K562 (cell line): ENCODE measurements around the gene TRIM44. TPM values are rescaled to one million over a fixed set of nuclear protein-coding genes. Genes with fewer than 3 reads are reported as not detected.

ENCODE experiments used
- ATAC-seq: fragments of 200-7000 bp; cut with Tn5 transposase; 3 replicates; pipeline ENCODE4 v1.9.1; 2020; ENCODE audit warnings: moderate library complexity
- BruUV-seq: library from RNA; stranded (reverse); fragments of 400-500 nt; replicated peaks from 2 replicates; lab custom pipeline; 2021; lab: Mats Ljungman, UMichigan
- CTCF ChIA-PET: fragments of 300-600 bp; formaldehyde crosslinking; extraction: SDS; loops from one replicate; lab custom pipeline; 2021; ENCODE audit warnings: low intra/inter-chr PET ratio; lab: Yijun Ruan, JAX
- POLR2A ChIA-PET: fragments of 300-600, 350-650 bp; sonication (Branson Sonifier 250); formaldehyde crosslinking; extraction: SDS; loops from one replicate; lab custom pipeline; 2021; ENCODE audit warnings: antibody characterized with exemption, inconsistent platforms; lab: Yijun Ruan, JAX
- DNase-seq, 4 experiments: peaks; one replicate each; pipeline versions ENCODE4 v3.0.0 to v3.0.0-alpha.2; 2011 to 2018; ENCODE audit warnings: low spot score in 3 of 4, mixed read lengths in 3 of 4; ENCODE audit errors: extremely low read depth in 1 of 4
- FAIRE-seq: peaks from 2 replicates; lab custom pipeline; 2011; peaks lifted over from hg19 to GRCh38; lab: Jason Lieb, UNC
- H2AFZ ChIP-seq: 2 replicates; pipeline ENCODE4 v1.6.0; 2011; ENCODE audit warnings: low read depth, low read length, control low read depth, inconsistent platforms
- H3K27ac ChIP-seq: fragments of 200-600 bp; 3 replicates; pipeline ENCODE4 v1.8.0; 2011; ENCODE audit warnings: low read depth, mild to moderate bottlenecking, control low read depth, inconsistent platforms, low read length, moderate library complexity, mixed read lengths; ENCODE audit errors: extremely low read depth
- H3K27me3 ChIP-seq, 2 experiments: fragments of 300-600 bp in 1 of 2; 2 replicates in 1 of 2; 3 replicates in 1 of 2; pipeline versions ENCODE4 v1.6.0 to v1.8.0; 2011; ENCODE audit warnings: inconsistent platforms in 2 of 2, low read length in 2 of 2, mild to moderate bottlenecking in 1 of 2, mixed read lengths in 1 of 2, moderate library complexity in 1 of 2; ENCODE audit not compliant: control insufficient read depth in 2 of 2, insufficient read depth in 2 of 2
- H3K36me3 ChIP-seq: fragments of 300-600 bp; 3 replicates; pipeline ENCODE4 v1.8.0; 2011; ENCODE audit warnings: mild to moderate bottlenecking, low read length, inconsistent platforms; ENCODE audit not compliant: control insufficient read depth, insufficient read depth
- H3K4me1 ChIP-seq, 2 experiments: fragments of 200-600 bp in 1 of 2; replicated peaks in 1 of 2; 2 replicates in 1 of 2; 3 replicates in 1 of 2; pipeline versions ENCODE4 v1.5.1 to v1.8.0; 2011; ENCODE audit warnings: inconsistent platforms in 2 of 2, low read length in 2 of 2, mild to moderate bottlenecking in 1 of 2, mixed read lengths in 1 of 2, moderate library complexity in 1 of 2; ENCODE audit not compliant: control insufficient read depth in 2 of 2, insufficient read depth in 2 of 2
- H3K4me2 ChIP-seq: 2 replicates; pipeline ENCODE4 v1.6.1; 2011; ENCODE audit warnings: low read length, control low read depth, inconsistent platforms, mixed read lengths; ENCODE audit not compliant: insufficient read depth
- H3K4me3 ChIP-seq: fragments of 200-600 bp; sonication (generic), shearing (Covaris generic); 2 replicates; pipeline ENCODE4 v1.5.1; 2016; ENCODE audit warnings: control low read depth, inconsistent platforms
- H3K79me2 ChIP-seq: fragments of 200-600 bp; 3 replicates; pipeline ENCODE4 v1.8.0; 2011; ENCODE audit warnings: low read length, inconsistent platforms; ENCODE audit not compliant: control insufficient read depth, insufficient read depth
- H3K9ac ChIP-seq, 2 experiments: 2 replicates each; pipeline versions ENCODE4 v1.6.0 to v1.6.1; 2011; ENCODE audit warnings: low read depth in 2 of 2, low read length in 2 of 2, control low read depth in 1 of 2, inconsistent platforms in 1 of 2, mild to moderate bottlenecking in 1 of 2, mixed read lengths in 1 of 2; ENCODE audit not compliant: insufficient read depth in 1 of 2
- H3K9me1 ChIP-seq: one replicate; pipeline ENCODE4 v1.6.0; 2011; ENCODE audit warnings: inconsistent platforms, mild to moderate bottlenecking, low read length, moderate library complexity; ENCODE audit not compliant: control insufficient read depth, insufficient read depth
- H3K9me3 ChIP-seq: replicated peaks from 2 replicates; pipeline ENCODE4 v1.5.1; 2011; ENCODE audit warnings: low read depth, low read length, inconsistent platforms; ENCODE audit not compliant: control insufficient read depth, insufficient read depth
- H4K20me1 ChIP-seq: replicated peaks from 2 replicates; pipeline ENCODE4 v1.6.1; 2011; ENCODE audit warnings: low read length, inconsistent platforms, mixed read lengths; ENCODE audit not compliant: control insufficient read depth, insufficient read depth
- NONO ChIP-seq, 2 experiments: fragments of 200-400 bp in 1 of 2; fragments of 450-650 bp in 1 of 2; formaldehyde crosslinking in 1 of 2; IDR thresholded peaks; 2 replicates each; pipeline ENCODE4 v1.6.1; 2017; ENCODE audit warnings: low read depth in 2 of 2, mild to moderate bottlenecking in 2 of 2, moderate library complexity in 2 of 2, low read length in 1 of 2
- ZFP1 ChIP-seq: fragments of 450-650 bp; formaldehyde crosslinking; IDR thresholded peaks from 2 replicates; pipeline ENCODE4 v1.4.0; 2020; ENCODE audit warnings: mild to moderate bottlenecking, mixed read lengths
- ZNF124 ChIP-seq: sonication (generic); formaldehyde crosslinking; IDR thresholded peaks from 2 replicates; pipeline ENCODE4 v1.8.1; 2022; ENCODE audit warnings: missing genetic modification reagents
- ZNF184 ChIP-seq: sonication (generic); formaldehyde crosslinking; IDR thresholded peaks from 2 replicates; pipeline ENCODE4 v1.5.0; 2020; ENCODE audit warnings: missing genetic modification reagents
- ZNF398 ChIP-seq: fragments of 250-450 bp; sonication (Bioruptor Pico); IDR thresholded peaks from 2 replicates; pipeline ENCODE4 v1.8.0; 2021; ENCODE audit warnings: moderate library complexity, mild to moderate bottlenecking, inconsistent platforms
- WGBS: fragments of 100-300 bp; shearing (Covaris generic); methylation state at CpG from one replicate; pipeline ENCODE4 v1.1.6; 2016; ENCODE audit warnings: low coverage, mixed read lengths; ENCODE audit not compliant: insufficient coverage; ENCODE audit errors: missing lambda C conversion rate; 5-methylcytosine and 5-hydroxymethylcytosine counted together
- in situ Hi-C: fragments of 300-500 bp; cut with MboI; formaldehyde crosslinking; loops from 4 replicates; pipeline ENCODE4 v1.15.0; 2018; ENCODE audit warnings: inconsistent platforms, mixed read lengths
- intact Hi-C: fragments of 100-400 bp; cut with micrococcal nuclease; formaldehyde crosslinking; loops from 2 replicates; pipeline ENCODE4 v1.14.2; 2022
- polyA plus RNA-seq, 8 experiments: library from polyadenylated mRNA; depleted of rRNA in 4 of 8; stranded (reverse) in 5 of 8; unstranded in 3 of 8; fragments of >200 nt; fragmentation: Nextera tagmentation in 2 of 8; fragmentation: Illumina TruSeq in 1 of 8; extraction: Ambion mirVana in 2 of 8; extraction: Trizol in 1 of 8; gene quantifications; 2 replicates each; pipeline versions ENCODE4 v1.2.1 to v1.2.3, GENCODE V29; 2011 to 2014; ENCODE audit warnings: inconsistent platforms in 1 of 8, missing spikeins in 1 of 8
- total RNA-seq, 7 experiments: library from RNA; depleted of rRNA in 6 of 7; stranded (reverse); fragments of >200 nt in 6 of 7; fragmentation: Illumina TruSeq in 2 of 7; extraction: Trizol in 2 of 7; gene quantifications; 2 replicates each; pipeline versions ENCODE4 v1.2.1 to v1.2.3, GENCODE V29; 2011 to 2021; ENCODE audit warnings: low replicate concordance in 1 of 7

TRIM44 gene
- total and polyA plus RNA-seq, 9 of the 15 experiments (the other 6 are each of a cell fraction or from before 2014, with no cell fraction given) = 8.3 to 105 (median 37.2) TPM

DNA sequence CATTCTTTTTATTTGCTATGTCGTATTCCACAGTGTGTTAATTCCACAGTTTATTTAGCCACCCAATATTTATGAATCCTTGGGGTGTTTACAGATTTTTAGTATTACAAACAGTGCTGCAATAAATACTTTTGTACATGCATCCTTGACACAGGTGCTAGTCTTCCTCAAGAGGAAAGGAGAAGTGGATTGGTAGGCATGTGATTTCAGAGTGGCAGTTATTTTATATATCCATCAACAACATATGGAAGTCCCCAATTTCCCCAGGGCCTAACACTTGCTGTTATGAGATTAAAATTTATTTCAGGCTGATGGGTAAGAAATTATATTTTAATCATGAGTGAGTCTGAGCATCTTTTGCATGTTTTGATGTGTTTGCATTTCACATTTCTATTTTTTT, 17.9 kb downstream of the TRIM44 start:
- peaks cover 0 to 22% of the 10 kb centered on the region in 2 experiments; a peak in 4 of 5 replicates for H3K4me1 ChIP-seq
- H3K27me3 ChIP-seq = no peaks in the 10 kb centered on the region
- no peaks in the 10 kb centered on the region for H3K9me3 ChIP-seq
- H3K4me2 ChIP-seq = no peak overlapping the region
- H3K4me3 ChIP-seq = no peak overlapping the region
- ChIA-PET CTCF (no interaction called here), POLR2A (no interaction called here)
- H4K20me1 ChIP-seq = peaks cover 4% of the 10 kb centered on the region; the same call in 1 of the 2 replicates
- no peak overlapping the region for H3K9ac ChIP-seq
- no TSS peak for BruUV-seq
- H3K79me2 ChIP-seq = peaks cover 90% of the 10 kb centered on the region
- ATAC-seq = no peak
- H3K36me3 ChIP-seq = peaks cover 11% of the 10 kb centered on the region
- no peak overlapping the region for H3K27ac ChIP-seq
- in situ Hi-C loops (no loop called here), intact Hi-C loops (no loop called here)
- peaks cover 4% of the 10 kb centered on the region for H3K9me1 ChIP-seq
- no peak for DNase-seq
- no peak overlapping the region for H2AFZ ChIP-seq
- no peak for FAIRE-seq
- 92% methylated on average over 1 of the region's 1 CpG for WGBS
- TF ChIP-seq ZNF184 (CRISPR knock-in tag) (no peak), ZNF398 (no peak), ZFP1 (CRISPR knock-in tag) (no peak), ZNF124 (CRISPR knock-in tag) (no peak), NONO (IDR thresholded peaks at IDR 0.05; ENCODE audit: low read depth in 2 of 2, low read length in 1 of 2) (no peak)
